ENCODE results near the gene ZNF490.

GRCh38 chr19:12606796-12607195, 3.8 kb downstream of the ZNF490 start:
- TF ChIP-seq CTCF (IDR thresholded peaks at IDR 0.05; ENCODE audit: low read depth, low read length, poor library complexity, severe bottlenecking) (no peak), EZH2phosphoT487 (IDR thresholded peaks at IDR 0.05; ENCODE audit: borderline replicate concordance, low read length) (no peak)

Data from DOHH2 (cell line).